HPDE6-E6E7 (cell line): ENCODE results near the gene SFXN5.
"Not testable (repeated sequence)": the region's sequence is repeated elsewhere in the genome, so short reads cannot be mapped to it uniquely, and the experiment has no call there.

ENCODE experiments used
- DNase-seq: peaks from one replicate; pipeline ENCODE4 v3.0.0; 2011; ENCODE audit warnings: missing footprints; ENCODE audit errors: extremely low spot score

Gene SFXN5

GRCh38 chr2:73078457-73079411 lies 7.2 kb upstream of the SFXN5 start:
- no peak for DNase-seq

GRCh38 chr2:73077424-73077795 lies 5.9 kb upstream of the SFXN5 start:
- no peak for DNase-seq

- no peak for DNase-seq
These were observed 5.3 kb upstream of the SFXN5 start for GRCh38 chr2:73076701-73077423.

GRCh38 chr2:73075477-73076373 lies 4.2 kb upstream of the SFXN5 start:
- no peak for DNase-seq

- no peak for DNase-seq
These were observed 2.9 kb upstream of the SFXN5 start for GRCh38 chr2:73074110-73075069.

GRCh38 chr2:73072416-73072815 lies 904 bp upstream of the SFXN5 start:
- no peak for DNase-seq

- DNase-seq: peak; percentile 25
These were observed 550 bp upstream of the SFXN5 start for GRCh38 chr2:73072129-73072395.

GRCh38 chr2:73070643-73071359 lies 711 bp downstream of the SFXN5 start:
- DNase-seq: peak; percentile 13

- DNase-seq: no peak
These were observed 1.5 kb downstream of the SFXN5 start for GRCh38 chr2:73069855-73070642.

- no peak for DNase-seq
These were observed 2.3 kb downstream of the SFXN5 start for GRCh38 chr2:73069041-73069854.

- peak; percentile 54 for DNase-seq
These were observed 3.4 kb downstream of the SFXN5 start for GRCh38 chr2:73068147-73068546.

GRCh38 chr2:73067043-73067442 lies 4.5 kb downstream of the SFXN5 start:
- DNase-seq: no peak

- not testable (repeated sequence) for DNase-seq
These were observed 6.4 kb downstream of the SFXN5 start for GRCh38 chr2:73065070-73065469.

- peak; percentile 49 for DNase-seq
These were observed 7.3 kb downstream of the SFXN5 start for GRCh38 chr2:73063909-73064875.

GRCh38 chr2:73063472-73063871 lies 8.0 kb downstream of the SFXN5 start:
- DNase-seq: no peak

- DNase-seq: no peak
These were observed 12.4 kb downstream of the SFXN5 start for GRCh38 chr2:73059106-73059505.

GRCh38 chr2:73054980-73055379 lies 16.5 kb downstream of the SFXN5 start:
- no peak for DNase-seq
